ENCODE measurements around the gene KCNIP2. TPM values are rescaled to one million over a fixed set of nuclear protein-coding genes. Genes with fewer than 3 reads are reported as not detected.

The KCNIP2 gene
- total RNA-seq, 8 experiments from 2014 or later, result 1.4 to 8.8 (median 4.9) TPM

DNA sequence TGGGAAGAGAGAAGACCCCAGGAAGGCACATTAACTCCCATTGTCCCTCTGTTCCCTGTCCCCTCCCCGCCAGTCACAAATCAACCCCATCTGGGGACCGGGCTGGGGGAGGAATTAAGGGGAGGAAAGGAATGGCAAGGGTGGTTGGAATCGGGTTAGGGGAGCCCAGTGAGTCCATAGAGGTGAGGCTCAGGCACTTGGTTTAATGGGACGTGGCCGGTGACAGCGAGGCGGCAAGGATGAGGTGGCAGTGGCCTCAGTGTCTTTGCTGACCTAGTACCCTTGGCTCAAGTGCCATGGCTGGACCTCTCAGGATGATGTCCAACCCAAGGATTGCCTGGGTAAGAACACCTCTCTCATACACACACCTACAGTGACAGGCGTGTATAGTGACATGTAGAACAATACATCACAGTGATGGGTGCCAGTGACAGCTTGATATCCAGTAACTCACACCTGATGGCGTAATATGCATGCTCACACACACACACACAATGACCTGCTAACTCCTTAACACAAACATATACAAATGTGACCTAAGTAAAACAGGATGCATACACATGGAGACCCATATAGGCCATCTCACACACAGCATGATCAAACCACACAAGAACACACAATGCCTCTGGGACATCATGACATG lies 12.3 kb downstream of the KCNIP2 start:
- Histone ChIP-seq H3K27ac (peak overlapping the region; percentile 90), H3K4me1 (replicated peaks in 1 of 2) (peaks cover 47 to 54% of the 10 kb centered on the region in 2 donors), H3K4me3 (peak overlapping the region; percentile 10 to 26 (median 17))
- in situ Hi-C loops (cut with MboI; ENCODE audit: low pct_unique_long_range_greater_than_20kb in 2 of 9, low sequenced_read_pairs in 9 of 9, unreplicated experiment in 9 of 9), result loop anchor here in 4 of 9 experiments (25.0 kb wide), 1 partner anchor 181 kb away; no protein-coding TSS in a partner anchor
- ATAC-seq (replicated peaks in 6 of 8), result no peak
- 80 to 100% (median 100%) methylated on average over 1 of the region's 9 CpGs; no CpG with 5 or more reads in 7 of the 10 experiments for WGBS, 10 experiments

DNA sequence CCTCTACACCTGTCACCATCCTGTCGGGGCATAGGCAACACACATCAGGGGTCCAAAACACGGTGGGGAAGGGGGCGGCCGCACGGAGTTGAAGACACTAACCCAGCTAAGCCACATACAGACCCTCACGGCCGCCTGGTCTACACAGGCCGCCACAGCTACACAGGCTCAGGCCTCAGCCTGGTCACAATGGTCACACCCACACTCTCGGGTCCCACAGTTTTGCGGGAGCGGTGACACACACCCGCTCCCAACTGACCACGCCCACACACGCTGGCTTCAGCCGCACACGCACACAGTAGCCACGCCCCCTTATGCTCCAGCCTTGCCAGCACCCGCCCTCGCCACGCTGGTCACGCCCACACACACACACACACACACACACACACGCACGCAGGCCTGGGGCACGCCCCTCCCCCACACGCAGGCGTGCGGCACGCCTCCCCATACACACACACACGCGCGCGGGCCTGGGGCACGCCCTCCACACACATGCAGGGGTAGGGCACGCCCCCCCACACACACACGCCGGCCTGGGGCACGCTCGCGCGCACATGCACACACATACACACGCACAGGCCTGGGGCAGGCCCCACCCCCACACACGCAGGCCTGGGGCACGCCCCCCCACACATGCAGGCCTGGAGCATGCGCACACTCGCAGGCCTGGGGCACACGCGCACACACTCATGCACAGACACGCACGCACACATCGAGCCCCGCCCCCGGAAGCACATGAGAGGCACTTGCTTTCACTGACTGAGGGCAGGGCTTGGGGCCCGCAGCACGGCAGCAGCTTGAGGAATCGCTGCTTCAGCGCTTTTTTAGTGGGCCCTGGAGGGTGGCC lies 13.1 kb downstream of the KCNIP2 start:
- ATAC-seq (replicated peaks in 6 of 8), result peak; percentile 69 to 85 (median 79)
- peak overlapping the region; percentile 90 for H3K27ac ChIP-seq
- H3K4me3 ChIP-seq, result peak overlapping the region; percentile 10 to 26 (median 17)
- 0 to 10% (median 1%) methylated on average over 4 to 14 of the region's 56 CpGs; no CpG with 5 or more reads in 7 of the 10 experiments for WGBS, 10 experiments
- in situ Hi-C loops (cut with MboI; ENCODE audit: low pct_unique_long_range_greater_than_20kb in 2 of 9, low sequenced_read_pairs in 9 of 9, unreplicated experiment in 9 of 9), result loop anchor here in 4 of 9 experiments (25.0 kb wide), 1 partner anchor 182 kb away; no protein-coding TSS in a partner anchor
- H3K4me1 ChIP-seq (replicated peaks in 1 of 2), result peaks cover 39 to 47% of the 10 kb centered on the region in 2 donors

DNA sequence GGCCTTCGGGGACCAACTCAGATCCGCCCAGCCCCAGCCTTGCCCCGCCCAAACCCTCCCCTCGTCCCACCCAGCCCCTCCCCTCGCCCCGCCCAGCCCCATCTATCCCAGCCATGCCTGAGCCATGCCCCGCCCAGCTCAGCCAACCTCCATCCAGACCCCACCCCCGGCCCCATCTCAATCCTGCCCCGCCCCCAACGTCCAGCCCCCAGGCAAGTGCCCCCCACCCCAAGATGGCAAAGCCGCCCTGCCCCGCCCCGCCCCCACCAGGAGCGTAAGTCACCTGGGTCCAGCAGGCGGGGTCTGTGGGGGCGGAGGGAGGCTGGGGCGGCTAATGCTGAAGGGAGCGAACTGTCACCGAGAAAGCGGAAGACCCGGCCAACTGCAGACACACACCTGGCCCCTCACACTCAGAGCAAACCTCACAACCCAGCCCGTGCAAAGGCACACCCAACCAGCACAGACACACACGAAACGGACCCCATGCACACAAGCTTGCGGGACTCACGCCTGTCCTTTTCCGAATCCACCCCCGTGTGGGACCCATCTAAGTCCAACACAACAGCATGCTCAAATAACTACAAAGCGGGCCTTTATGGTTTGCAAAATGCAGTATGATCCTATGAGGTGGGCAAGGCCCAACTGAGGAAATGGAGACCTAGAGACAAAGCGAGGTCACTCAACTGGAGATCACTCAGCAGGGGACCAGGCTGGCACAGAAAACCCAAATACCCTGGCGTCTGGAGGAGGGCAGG lies 13.9 kb downstream of the KCNIP2 start:
- 0 to 60% (median 16%) methylated on average over 1 to 4 of the region's 31 CpGs; no CpG with 5 or more reads in 6 of the 10 experiments for WGBS, 10 experiments

DNA sequence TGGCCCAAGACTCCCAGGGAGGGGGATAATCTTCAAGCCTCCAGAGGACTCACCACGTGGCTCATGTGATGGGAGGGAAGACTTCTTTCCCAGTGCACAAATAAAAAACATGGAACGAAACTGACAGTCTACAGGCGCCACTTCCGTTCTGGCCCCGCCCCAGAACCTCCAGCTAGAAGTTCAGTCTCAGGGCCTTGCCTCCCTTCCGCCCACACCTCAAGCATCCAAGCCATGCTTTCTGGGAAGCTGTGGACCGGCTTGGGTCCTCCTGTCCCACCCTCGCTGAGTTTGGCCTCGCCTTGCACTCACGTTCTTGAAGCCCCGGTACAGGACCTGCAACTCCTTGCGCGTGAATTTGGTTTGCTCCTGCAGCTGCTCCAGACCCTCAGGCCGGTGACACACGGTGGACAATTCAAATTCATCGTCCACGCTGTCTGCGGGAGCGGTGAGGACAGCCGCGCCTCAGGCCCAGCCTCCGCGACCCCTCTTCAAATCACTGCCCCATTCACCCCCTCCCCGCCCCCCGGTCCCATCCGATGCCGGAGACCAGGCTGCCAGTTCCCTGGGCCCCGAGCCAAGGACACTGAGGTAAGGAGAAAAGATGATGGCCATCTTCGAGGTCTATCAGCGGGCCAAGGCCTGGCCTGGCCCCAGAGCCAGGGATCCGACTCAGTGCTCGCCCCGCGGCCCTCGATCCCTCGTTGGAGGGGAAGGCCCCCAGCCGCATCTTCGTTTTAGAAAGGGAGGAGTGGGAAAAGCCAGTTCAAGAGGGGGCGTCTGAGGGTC lies 14.6 kb downstream of the KCNIP2 start:
- 20 to 95% (median 63%) methylated on average over 1 to 13 of the region's 39 CpGs; no CpG with 5 or more reads in 4 of the 10 experiments for WGBS, 10 experiments
- peak overlapping the region; percentile 19 to 36 (median 23) for H3K4me3 ChIP-seq

More for the DNA sequence above, 13.9 kb downstream of the KCNIP2 start:
- H3K4me1 ChIP-seq (replicated peaks in 1 of 2), result peaks cover 31 to 39% of the 10 kb centered on the region in 2 donors
- in situ Hi-C loops (cut with MboI; ENCODE audit: low pct_unique_long_range_greater_than_20kb in 2 of 9, low sequenced_read_pairs in 9 of 9, unreplicated experiment in 9 of 9), result loop anchor here in 4 of 9 experiments (25.0 kb wide), 1 partner anchor 183 kb away; no protein-coding TSS in a partner anchor
- peak overlapping the region; percentile 90 for H3K27ac ChIP-seq
- ATAC-seq (replicated peaks in 6 of 8), result peak in 6 of 8 experiments; percentile 1 to 39 (median 25)
- H3K4me3 ChIP-seq, result peak overlapping the region; percentile 19 to 36 (median 23)

DNA sequence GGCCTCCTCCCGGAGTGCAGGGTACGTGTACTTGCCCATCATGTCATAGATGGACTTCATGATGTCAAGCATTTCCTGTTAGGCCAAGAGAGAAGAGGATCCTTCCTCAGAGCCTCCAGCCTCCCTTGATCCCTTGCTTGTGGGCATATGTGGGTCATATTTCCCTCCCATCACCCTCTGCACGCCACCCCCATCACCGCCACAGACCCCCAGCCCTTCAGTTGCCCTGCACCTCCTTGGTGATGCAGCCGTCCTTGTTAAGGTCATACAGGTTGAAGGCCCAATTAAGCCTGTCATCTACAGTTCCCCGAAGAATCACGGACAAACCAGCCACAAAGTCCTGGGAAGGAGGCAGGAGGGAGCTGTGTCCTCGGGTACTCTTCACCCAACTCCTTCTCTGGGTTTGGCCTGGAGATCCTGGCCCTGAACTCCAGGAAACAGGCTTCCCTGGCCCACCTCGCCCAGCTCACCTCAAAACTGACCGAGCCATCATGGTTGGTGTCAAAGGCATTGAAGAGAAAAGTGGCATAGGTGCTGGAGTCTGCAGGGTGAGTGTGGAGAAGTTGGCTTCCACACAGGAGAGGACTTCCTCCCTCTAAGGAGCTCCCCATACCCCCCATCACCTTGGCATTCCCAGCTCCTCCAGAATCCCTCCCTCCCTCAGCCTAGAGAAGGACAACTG lies 15.5 kb downstream of the KCNIP2 start:
- WGBS, 10 experiments, result 87 to 100% (median 93%) methylated on average over 1 to 5 of the region's 10 CpGs; no CpG with 5 or more reads in 5 of the 10 experiments
- ATAC-seq (replicated peaks in 6 of 8), result no peak

More for the DNA sequence above, 14.6 kb downstream of the KCNIP2 start:
- in situ Hi-C loops (cut with MboI; ENCODE audit: low pct_unique_long_range_greater_than_20kb in 2 of 9, low sequenced_read_pairs in 9 of 9, unreplicated experiment in 9 of 9), result loop anchor here in 4 of 9 experiments (25.0 kb wide), 1 partner anchor 183 kb away; no protein-coding TSS in a partner anchor
- ATAC-seq (replicated peaks in 6 of 8), result peak in 3 of 8 experiments; percentile 0 to 6 (median 1)
- H3K27ac ChIP-seq, result peak overlapping the region; percentile 65 to 86
- peaks cover 28 to 34% of the 10 kb centered on the region in 2 donors for H3K4me1 ChIP-seq (replicated peaks in 1 of 2)

DNA sequence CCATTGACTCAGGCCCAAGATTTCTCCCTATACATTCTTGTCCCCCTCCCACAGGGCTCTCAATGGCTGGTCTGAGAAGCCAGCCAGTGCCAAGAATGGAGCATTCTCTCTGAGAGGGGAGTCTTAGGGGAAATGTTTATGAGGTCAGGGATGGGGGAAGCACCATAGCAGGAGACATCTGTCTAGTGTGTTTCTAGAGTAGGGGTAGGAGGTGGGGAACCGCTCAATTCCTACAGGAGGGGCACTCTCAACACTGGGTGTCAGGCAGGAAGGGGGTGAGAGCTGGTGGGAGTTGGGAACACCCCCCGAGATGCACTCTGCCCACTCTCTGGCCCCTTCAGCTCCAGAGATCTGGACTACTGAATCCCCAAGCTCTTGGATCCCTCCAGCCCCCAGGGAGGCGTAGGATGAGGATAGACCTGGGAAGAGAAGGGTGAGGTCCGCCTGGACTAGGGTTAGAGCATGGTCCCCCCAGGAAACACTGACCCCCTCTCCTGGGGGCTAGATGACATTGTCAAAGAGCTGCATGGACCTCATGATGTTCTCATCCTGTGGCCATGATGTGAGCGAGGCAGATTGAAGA lies 16.7 kb downstream of the KCNIP2 start:
- in situ Hi-C loops (cut with MboI; ENCODE audit: low pct_unique_long_range_greater_than_20kb in 2 of 9, low sequenced_read_pairs in 9 of 9, unreplicated experiment in 9 of 9), result loop anchor here in 4 of 9 experiments (25.0 kb wide), 1 partner anchor 185 kb away; no protein-coding TSS in a partner anchor
- Histone ChIP-seq H3K4me1 (replicated peaks in 1 of 2) (peaks cover 26 to 29% of the 10 kb centered on the region in 2 donors), H3K4me3 (no peak overlapping the region), H3K27ac (no peak overlapping the region)
- WGBS, 10 experiments, result 81 to 100% (median 96%) methylated on average over 1 to 3 of the region's 5 CpGs; no CpG with 5 or more reads in 4 of the 10 experiments
- ATAC-seq (replicated peaks in 6 of 8), result no peak

More for the DNA sequence above, 15.5 kb downstream of the KCNIP2 start:
- Histone ChIP-seq H3K4me1 (replicated peaks in 1 of 2) (peaks cover 28 to 34% of the 10 kb centered on the region in 2 donors), H3K27ac (no peak overlapping the region), H3K4me3 (no peak overlapping the region)
- in situ Hi-C loops (cut with MboI; ENCODE audit: low pct_unique_long_range_greater_than_20kb in 2 of 9, low sequenced_read_pairs in 9 of 9, unreplicated experiment in 9 of 9), result loop anchor here in 4 of 9 experiments (25.0 kb wide), 1 partner anchor 184 kb away; no protein-coding TSS in a partner anchor

DNA sequence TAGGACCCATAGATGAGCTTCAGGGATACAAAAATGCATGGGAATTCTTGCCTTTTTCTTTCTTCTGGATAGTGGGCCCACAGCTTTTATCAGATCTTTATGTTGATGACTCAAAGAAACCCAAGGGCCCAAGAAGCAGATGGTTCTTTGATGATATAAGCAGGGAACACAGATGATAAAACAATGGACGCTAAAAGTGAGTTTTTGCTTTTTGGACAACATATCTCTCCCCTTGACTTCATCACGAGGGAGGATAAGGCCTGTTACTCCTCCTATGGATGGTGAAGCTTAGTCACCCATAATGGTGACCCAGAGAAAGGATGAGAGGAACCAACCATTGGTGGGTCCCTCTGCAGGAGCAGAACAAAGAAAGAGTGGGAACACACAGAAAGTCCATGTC lies 18.9 kb downstream of the KCNIP2 start:
- Histone ChIP-seq H3K4me1 (replicated peaks in 1 of 2) (peaks cover 11 to 12% of the 10 kb centered on the region in 2 donors), H3K27ac (no peak overlapping the region), H3K4me3 (no peak overlapping the region)
- WGBS, 10 experiments, result 58 to 100% (median 100%) methylated on average over 1 to 2 of the region's 2 CpGs; no CpG with 5 or more reads in 3 of the 10 experiments
- in situ Hi-C loops (cut with MboI; ENCODE audit: low pct_unique_long_range_greater_than_20kb in 2 of 9, low sequenced_read_pairs in 9 of 9, unreplicated experiment in 9 of 9), result loop anchor here in 4 of 9 experiments (25.0 kb wide), 1 partner anchor 188 kb away; no protein-coding TSS in a partner anchor
- no peak for ATAC-seq (replicated peaks in 6 of 8)

DNA sequence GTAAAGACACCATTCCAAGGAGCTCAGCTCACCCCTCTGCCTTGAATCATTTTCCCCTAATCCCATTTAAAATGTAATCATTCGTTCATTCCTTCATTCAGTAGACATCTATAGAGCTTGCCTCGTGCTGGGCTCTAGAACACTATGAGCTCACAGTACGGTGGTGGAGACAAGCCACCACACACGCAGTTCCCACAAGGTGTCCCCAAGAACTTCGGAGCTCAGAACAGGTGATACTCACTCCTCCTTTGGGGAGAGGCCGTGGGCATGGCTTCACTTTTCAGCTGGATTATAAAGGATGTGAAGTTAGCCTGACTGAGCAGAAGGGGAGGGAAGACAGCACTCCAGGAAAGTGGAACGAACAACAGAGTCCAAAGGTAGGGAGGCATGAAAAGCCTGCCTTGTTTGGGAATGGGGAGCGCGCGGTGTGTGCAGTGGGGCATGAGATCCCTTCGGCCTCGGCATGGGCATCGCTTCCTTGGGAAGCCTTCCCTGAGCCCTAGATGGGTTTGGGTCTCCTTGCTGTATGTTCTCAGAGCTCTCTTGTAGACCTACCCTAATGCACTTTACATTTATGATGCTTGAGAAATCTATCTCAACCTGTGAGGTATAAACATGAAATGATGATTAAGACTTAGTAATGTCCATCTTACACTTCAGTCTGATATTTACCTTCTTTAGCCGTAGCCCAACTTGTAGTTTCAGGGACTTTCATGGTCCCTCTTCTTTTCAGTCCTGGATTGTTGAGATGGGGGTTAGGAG lies 24.5 kb downstream of the KCNIP2 start:
- ATAC-seq (replicated peaks in 6 of 8), result peak; percentile 23 to 56 (median 48)
- in situ Hi-C loops (cut with MboI; ENCODE audit: low pct_unique_long_range_greater_than_20kb in 2 of 9, low sequenced_read_pairs in 9 of 9, unreplicated experiment in 9 of 9), result no loop called here
- 0 to 80% (median 25%) methylated on average over 1 to 8 of the region's 14 CpGs; no CpG with 5 or more reads in 1 of the 10 experiments for WGBS, 10 experiments
- peak overlapping the region; percentile 49 to 98 for H3K27ac ChIP-seq
- peaks cover 9 to 13% of the 10 kb centered on the region in 2 donors for H3K4me1 ChIP-seq (replicated peaks in 1 of 2)
- peak overlapping the region; percentile 76 to 94 (median 82) for H3K4me3 ChIP-seq

DNA sequence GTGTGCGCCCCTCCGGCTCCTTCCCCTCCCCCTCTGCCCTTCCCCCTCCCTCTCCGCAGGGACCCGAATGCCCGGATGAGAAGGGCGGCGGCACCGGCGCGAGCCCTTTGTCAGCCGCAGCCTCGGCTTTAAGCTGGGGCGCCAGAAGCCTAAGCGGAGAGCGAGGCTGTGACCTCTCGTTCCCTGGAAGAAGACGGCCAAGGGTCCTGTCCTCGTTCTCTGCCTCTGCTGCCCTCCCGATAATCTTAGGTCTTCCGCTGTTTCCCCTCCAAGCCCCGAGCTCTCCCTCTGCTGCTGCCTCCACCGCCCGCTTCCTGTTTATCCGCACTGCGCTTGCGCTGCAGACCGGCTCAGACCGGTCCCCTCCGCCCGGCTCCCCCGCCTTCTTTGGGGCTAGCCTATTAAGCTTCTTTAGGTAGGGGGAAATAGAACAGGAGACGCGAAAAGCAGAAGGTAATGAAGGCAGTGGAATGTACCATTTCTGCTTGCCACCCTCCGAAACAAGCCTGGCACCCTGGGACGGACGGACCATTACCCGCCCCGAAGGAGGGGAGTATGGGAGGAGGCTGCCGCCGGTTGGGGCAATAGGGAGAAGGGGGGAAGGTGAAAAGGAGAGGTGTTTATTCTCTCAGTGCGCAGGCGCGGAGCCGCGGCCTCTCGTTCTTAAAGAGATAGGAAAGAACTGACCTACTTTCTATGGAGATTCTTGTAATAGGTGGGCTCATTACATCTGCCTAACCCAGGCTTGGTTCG lies 25.3 kb downstream of the KCNIP2 start, which contains the start of gene OGA:
OGA (minus strand) TSS at position 326 of the 753 bp plus-strand sequence. CDS start 422 bp downstream, outside the sequence.
- in situ Hi-C loops (cut with MboI; ENCODE audit: low pct_unique_long_range_greater_than_20kb in 2 of 9, low sequenced_read_pairs in 9 of 9, unreplicated experiment in 9 of 9), result no loop called here
- 0% methylated on average over 1 to 13 of the region's 47 CpGs; no CpG with 5 or more reads in 3 of the 10 experiments for WGBS, 10 experiments
- peak; percentile 81 to 94 (median 92) for ATAC-seq (replicated peaks in 6 of 8)
- Histone ChIP-seq H3K4me1 (replicated peaks in 1 of 2) (peaks cover 11 to 13% of the 10 kb centered on the region in 2 donors), H3K27ac (peak within 1 kb of the TSS; percentile 97 to 98), H3K4me3 (peak within 1 kb of the TSS; percentile 76 to 94 (median 82))

Data from motor neuron (in vitro differentiated cells).